SK-N-SH (cell line): ENCODE results near the gene PACSIN2. TPM values are rescaled to one million over a fixed set of nuclear protein-coding genes. Genes with fewer than 3 reads are reported as not detected.

Experiments used
- CTCF ChIA-PET: fragments of 300-600, 350-600 bp; formaldehyde crosslinking; extraction: SDS; loops from one replicate; lab custom pipeline; 2021; lab: Yijun Ruan, JAX
- POLR2A ChIA-PET: fragments of 350-600 bp; sonication (Branson Sonifier 250); formaldehyde crosslinking; extraction: SDS; loops from one replicate; lab custom pipeline; 2020; ENCODE audit warnings: antibody characterized with exemption, inconsistent platforms; lab: Yijun Ruan, JAX
- DNase-seq: peaks from one replicate; pipeline ENCODE4 v3.0.0; 2012
- H2AFZ ChIP-seq: fragments of 200-600 bp; sonication (generic); 2 replicates; pipeline ENCODE4 v1.8.1; 2016; ENCODE audit warnings: antibody characterized with exemption, mild to moderate bottlenecking, low read depth
- H3F3A ChIP-seq: fragments of 200-600 bp; sonication (generic); replicated peaks from 2 replicates; pipeline ENCODE3; 2016; ENCODE audit warnings: antibody characterized with exemption, mild to moderate bottlenecking; ENCODE audit not compliant: insufficient read depth
- H3K27ac ChIP-seq, 2 experiments: fragments of 200-500 bp in 1 of 2; fragments of 200-600 bp in 1 of 2; sonication (Bioruptor generic) in 1 of 2; sonication (generic), shearing (Covaris generic) in 1 of 2; 2 replicates each; pipeline versions ENCODE4 v1.5.1 to v1.6.1; 2014 to 2016; ENCODE audit warnings: low read depth in 2 of 2, inconsistent platforms in 1 of 2, low read length in 1 of 2, mild to moderate bottlenecking in 1 of 2, mixed read lengths in 1 of 2
- H3K27me3 ChIP-seq: fragments of 200-600 bp; sonication (generic), shearing (Covaris generic); 2 replicates; pipeline ENCODE4 v1.6.1; 2016; ENCODE audit warnings: mixed run types; ENCODE audit not compliant: insufficient read depth
- H3K36me3 ChIP-seq, 2 experiments: fragments of 200-500 bp in 1 of 2; fragments of 200-600 bp in 1 of 2; sonication (Bioruptor generic) in 1 of 2; sonication (generic) in 1 of 2; replicated peaks in 1 of 2; 2 replicates each; pipeline versions ENCODE3 to v1.5.1; 2014 to 2016; ENCODE audit warnings: low read length in 1 of 2, mild to moderate bottlenecking in 1 of 2; ENCODE audit not compliant: insufficient read depth in 2 of 2, control insufficient read depth in 1 of 2
- H3K4me1 ChIP-seq, 2 experiments: fragments of 200-500 bp in 1 of 2; fragments of 200-600 bp in 1 of 2; sonication (Bioruptor generic) in 1 of 2; sonication (generic), shearing (Covaris generic) in 1 of 2; 2 replicates each; pipeline versions ENCODE4 v1.5.1 to v1.6.1; 2014 to 2016; ENCODE audit warnings: low read depth in 1 of 2, low read length in 1 of 2, mixed run types in 1 of 2; ENCODE audit not compliant: insufficient read depth in 2 of 2, control insufficient read depth in 1 of 2
- H3K4me2 ChIP-seq: fragments of 200-600 bp; sonication (generic), shearing (Covaris generic); 2 replicates; pipeline ENCODE4 v1.6.1; 2017; ENCODE audit warnings: mixed run types
- H3K4me3 ChIP-seq, 2 experiments: fragments of 200-500 bp in 1 of 2; fragments of 200-600 bp in 1 of 2; sonication (Bioruptor generic) in 1 of 2; sonication (generic), shearing (Covaris generic) in 1 of 2; 2 replicates each; pipeline versions ENCODE4 v1.5.1 to v1.8.1; 2014 to 2016; ENCODE audit warnings: low read depth in 2 of 2, inconsistent platforms in 1 of 2, low read length in 1 of 2, mild to moderate bottlenecking in 1 of 2, mixed read lengths in 1 of 2, moderate library complexity in 1 of 2
- H3K79me2 ChIP-seq: fragments of 200-600 bp; sonication (generic); 2 replicates; pipeline ENCODE4 v1.8.1; 2017; ENCODE audit warnings: mild to moderate bottlenecking; ENCODE audit not compliant: insufficient read depth
- H3K9ac ChIP-seq: fragments of 200-600 bp; sonication (generic); 2 replicates; pipeline ENCODE4 v1.6.1; 2017; ENCODE audit warnings: mixed run types
- H3K9me2 ChIP-seq: fragments of 200-600 bp; sonication (generic); 2 replicates; pipeline ENCODE4 v1.6.1; 2017; ENCODE audit warnings: mixed run types
- H3K9me3 ChIP-seq: fragments of 200-600 bp; sonication (generic); 2 replicates; pipeline ENCODE4 v1.6.1; 2017; ENCODE audit warnings: mixed run types, mild to moderate bottlenecking, moderate library complexity
- H4K20me1 ChIP-seq: fragments of 200-600 bp; sonication (generic); 2 replicates; pipeline ENCODE4 v1.6.1; 2017; ENCODE audit warnings: mild to moderate bottlenecking, mixed run types; ENCODE audit not compliant: insufficient read depth
- MEF2A ChIP-seq: IDR thresholded peaks from 2 replicates; pipeline ENCODE4 v1.4.0; 2012; ENCODE audit warnings: low read depth, borderline replicate concordance
- NFIC ChIP-seq: IDR thresholded peaks from 2 replicates; pipeline ENCODE4 v1.4.0; 2012; ENCODE audit warnings: borderline replicate concordance
- TEAD4 ChIP-seq: IDR thresholded peaks from 2 replicates; pipeline ENCODE4 v1.4.0; 2012; ENCODE audit warnings: mild to moderate bottlenecking, borderline replicate concordance; ENCODE audit not compliant: insufficient read depth
- WGBS: methylation state at CpG from one replicate; pipeline ENCODE4 v1.1.6; 2017; ENCODE audit warnings: low lambda C conversion rate; 5-methylcytosine and 5-hydroxymethylcytosine counted together
- polyA plus RNA-seq, 3 experiments: library from polyadenylated mRNA; depleted of rRNA; stranded (reverse); fragments of >200 nt; gene quantifications; 2 replicates each; pipeline ENCODE4 v1.2.3, GENCODE V29; 2012
- TF ChIP-seq, protein P1 (sequence below): fragments of 200-600 bp; sonication (generic); IDR thresholded peaks from 2 replicates; pipeline ENCODE4 v1.6.1; 2017; ENCODE audit warnings: antibody characterized with exemption, mild to moderate bottlenecking, moderate library complexity

The PACSIN2 gene
- polyA plus RNA-seq, 1 of the 3 experiments (the other 2 are of a cell fraction) = 60.5 TPM

- H3K9me3 ChIP-seq = no peaks in the 10 kb centered on the region
- no peak overlapping the region for H3K9ac ChIP-seq
- H3K4me1 ChIP-seq = peaks cover 5 to 18% of the 10 kb centered on the region in 2 experiments; a peak in 3 of 4 replicates
- no peak for DNase-seq
- H3K27ac ChIP-seq = peak overlapping the region in 1 of 2 experiments; percentile 99; a peak in 1 of 4 replicates
- H3K27me3 ChIP-seq = no peaks in the 10 kb centered on the region
- ChIA-PET CTCF (no interaction called here), POLR2A (no interaction called here)
- WGBS = 72% methylated on average over 7 of the region's 9 CpGs
- H3K4me3 ChIP-seq = no peak overlapping the region
- H4K20me1 ChIP-seq = no peaks in the 10 kb centered on the region
- H3K4me2 ChIP-seq = no peak overlapping the region
- H3F3A ChIP-seq = peaks cover 9% of the 10 kb centered on the region
- H3K79me2 ChIP-seq = peaks cover 91% of the 10 kb centered on the region
- no peaks in the 10 kb centered on the region for H3K9me2 ChIP-seq
- TF ChIP-seq, protein P1, sequence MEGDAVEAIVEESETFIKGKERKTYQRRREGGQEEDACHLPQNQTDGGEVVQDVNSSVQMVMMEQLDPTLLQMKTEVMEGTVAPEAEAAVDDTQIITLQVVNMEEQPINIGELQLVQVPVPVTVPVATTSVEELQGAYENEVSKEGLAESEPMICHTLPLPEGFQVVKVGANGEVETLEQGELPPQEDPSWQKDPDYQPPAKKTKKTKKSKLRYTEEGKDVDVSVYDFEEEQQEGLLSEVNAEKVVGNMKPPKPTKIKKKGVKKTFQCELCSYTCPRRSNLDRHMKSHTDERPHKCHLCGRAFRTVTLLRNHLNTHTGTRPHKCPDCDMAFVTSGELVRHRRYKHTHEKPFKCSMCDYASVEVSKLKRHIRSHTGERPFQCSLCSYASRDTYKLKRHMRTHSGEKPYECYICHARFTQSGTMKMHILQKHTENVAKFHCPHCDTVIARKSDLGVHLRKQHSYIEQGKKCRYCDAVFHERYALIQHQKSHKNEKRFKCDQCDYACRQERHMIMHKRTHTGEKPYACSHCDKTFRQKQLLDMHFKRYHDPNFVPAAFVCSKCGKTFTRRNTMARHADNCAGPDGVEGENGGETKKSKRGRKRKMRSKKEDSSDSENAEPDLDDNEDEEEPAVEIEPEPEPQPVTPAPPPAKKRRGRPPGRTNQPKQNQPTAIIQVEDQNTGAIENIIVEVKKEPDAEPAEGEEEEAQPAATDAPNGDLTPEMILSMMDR = peak; percentile 12; the same call in 1 of the 2 replicates
- TF ChIP-seq TEAD4 = no peak
- no peak overlapping the region for H2AFZ ChIP-seq
- H3K36me3 ChIP-seq = no peaks in the 10 kb centered on the region
Measured at GRCh38 chr22:42930810-42931420, 84.0 kb downstream of the PACSIN2 start.

DNA sequence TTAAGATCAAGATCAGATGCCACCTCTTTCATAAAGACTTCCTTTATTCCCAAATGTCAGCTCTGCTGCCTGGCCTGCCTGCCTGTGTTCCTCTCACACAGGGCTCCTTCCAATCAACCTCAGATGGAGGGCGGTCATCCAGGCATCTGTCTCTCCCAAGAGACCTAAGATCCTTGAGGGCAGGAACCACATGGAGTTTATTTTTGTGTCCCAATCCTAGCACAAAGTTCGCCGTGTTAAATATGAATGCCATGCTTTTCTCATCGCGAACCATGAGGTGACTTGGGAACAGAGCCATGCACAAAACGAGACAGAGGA lies 85.2 kb downstream of the PACSIN2 start:
- H3K4me3 ChIP-seq = no peak overlapping the region
- 100% methylated on average over 2 of the region's 6 CpGs for WGBS
- H3K9ac ChIP-seq = no peak overlapping the region
- H3K9me3 ChIP-seq = no peaks in the 10 kb centered on the region
- no peaks in the 10 kb centered on the region for H3K9me2 ChIP-seq
- 0 out of 2 replicates have a peak, but pooled peaks cover 3% of the 10 kb centered on the region for H4K20me1 ChIP-seq
- ChIA-PET POLR2A (no interaction called here), CTCF (no interaction called here)
- peaks cover 9% of the 10 kb centered on the region for H3F3A ChIP-seq
- H3K4me1 ChIP-seq = peaks cover 7 to 21% of the 10 kb centered on the region in 2 experiments; a peak in 3 of 4 replicates
- H3K27ac ChIP-seq = no peak overlapping the region
- no peak for DNase-seq
- H3K4me2 ChIP-seq = no peak overlapping the region
- H2AFZ ChIP-seq = no peak overlapping the region
- no peaks in the 10 kb centered on the region for H3K36me3 ChIP-seq
- TF ChIP-seq MEF2A = no peak
- TF ChIP-seq, all 33 proteins: peak for 0
- H3K27me3 ChIP-seq = no peaks in the 10 kb centered on the region
- peaks cover 91% of the 10 kb centered on the region for H3K79me2 ChIP-seq

- DNase-seq = no peak
- ChIA-PET CTCF (interaction anchor here (1.4 kb wide), 1 partner anchor 105 kb away, joined by 5 read pairs; no protein-coding TSS in a partner anchor), POLR2A (no interaction called here)
- no peak overlapping the region for H2AFZ ChIP-seq
- peaks cover 90% of the 10 kb centered on the region for H3K79me2 ChIP-seq
- 0 out of 2 replicates have a peak, but pooled peaks cover 3% of the 10 kb centered on the region for H4K20me1 ChIP-seq
- no peak for TF ChIP-seq NFIC
- TF ChIP-seq, protein P1 = no peak
- no peak overlapping the region for H3K9ac ChIP-seq
- H3K4me1 ChIP-seq = peaks cover 7 to 15% of the 10 kb centered on the region in 2 experiments; a peak in 3 of 4 replicates
- H3K9me3 ChIP-seq = no peaks in the 10 kb centered on the region
- H3K9me2 ChIP-seq = no peaks in the 10 kb centered on the region
- no peak overlapping the region for H3K27ac ChIP-seq
- 79% methylated on average over 9 of the region's 14 CpGs for WGBS
- H3F3A ChIP-seq = peaks cover 9% of the 10 kb centered on the region
- no peak overlapping the region for H3K4me2 ChIP-seq
- H3K36me3 ChIP-seq = no peaks in the 10 kb centered on the region
- no peaks in the 10 kb centered on the region for H3K27me3 ChIP-seq
- no peak overlapping the region for H3K4me3 ChIP-seq
Measured at GRCh38 chr22:42928969-42929837, 85.7 kb downstream of the PACSIN2 start.
